Measurements from ENCODE around the gene ALDH4A1. TPM values are rescaled to one million over a fixed set of nuclear protein-coding genes. Genes with fewer than 3 reads are reported as not detected.
"Not testable (repeated sequence)": the region's sequence is repeated elsewhere in the genome, so short reads cannot be mapped to it uniquely, and the experiment has no call there.

The ALDH4A1 gene
- total and polyA plus RNA-seq, 9 donors: 5.7 to 17.0 (median 13.1) TPM

- Histone ChIP-seq H3K4me1 (ENCODE audit: control insufficient read depth, insufficient read depth, low read length) (peaks cover 11% of the 10 kb centered on the region), H3K36me3 (ENCODE audit: control insufficient read depth, insufficient read depth, low read length) (peaks cover 14% of the 10 kb centered on the region)
- H3K27me3 ChIP-seq (ENCODE audit: control insufficient read depth, insufficient read depth, low read length); H3K27ac ChIP-seq (ENCODE audit: low read length); H3K4me3 ChIP-seq (ENCODE audit: low read length); DNase-seq; H3K9me3 ChIP-seq (replicated peaks; ENCODE audit: control insufficient read depth, low read depth, low read length): not testable (repeated sequence)
- WGBS (ENCODE audit: insufficient coverage): no CpG with 5 or more reads among the region's 3 CpGs
Observed at GRCh38 chr1:18870595-18870865, 31.8 kb downstream of the ALDH4A1 start.

GRCh38 chr1:18869847-18870594 lies 32.3 kb downstream of the ALDH4A1 start:
- Histone ChIP-seq H3K9me3 (replicated peaks; ENCODE audit: control insufficient read depth, low read depth, low read length) (no peaks in the 10 kb centered on the region), H3K27me3 (ENCODE audit: control insufficient read depth, insufficient read depth, low read length) (peaks cover 11% of the 10 kb centered on the region), H3K36me3 (ENCODE audit: control insufficient read depth, insufficient read depth, low read length) (peaks cover 14% of the 10 kb centered on the region), H3K27ac (ENCODE audit: low read length) (no peak overlapping the region), H3K4me1 (ENCODE audit: control insufficient read depth, insufficient read depth, low read length) (peaks cover 8% of the 10 kb centered on the region), H3K4me3 (ENCODE audit: low read length) (no peak overlapping the region)
- no peak for DNase-seq
- 57% methylated on average over 7 of the region's 9 CpGs for WGBS (ENCODE audit: insufficient coverage)

GRCh38 chr1:18868801-18869424 lies 33.4 kb downstream of the ALDH4A1 start:
- 69% methylated on average over 8 of the region's 12 CpGs for WGBS (ENCODE audit: insufficient coverage)
- Histone ChIP-seq H3K27me3 (ENCODE audit: control insufficient read depth, insufficient read depth, low read length) (peaks cover 14% of the 10 kb centered on the region), H3K4me3 (ENCODE audit: low read length) (no peak overlapping the region), H3K36me3 (ENCODE audit: control insufficient read depth, insufficient read depth, low read length) (peaks cover 10% of the 10 kb centered on the region), H3K4me1 (ENCODE audit: control insufficient read depth, insufficient read depth, low read length) (peaks cover 5% of the 10 kb centered on the region), H3K27ac (ENCODE audit: low read length) (no peak overlapping the region), H3K9me3 (replicated peaks; ENCODE audit: control insufficient read depth, low read depth, low read length) (no peaks in the 10 kb centered on the region)
- DNase-seq: no peak

GRCh38 chr1:18868354-18868753 lies 34.0 kb downstream of the ALDH4A1 start:
- peaks cover 5% of the 10 kb centered on the region for H3K4me1 ChIP-seq (ENCODE audit: control insufficient read depth, insufficient read depth, low read length)
- DNase-seq: no peak
- H3K9me3 ChIP-seq (replicated peaks; ENCODE audit: control insufficient read depth, low read depth, low read length): no peaks in the 10 kb centered on the region
- 60% methylated on average over 1 of the region's 5 CpGs for WGBS (ENCODE audit: insufficient coverage)
- no peak overlapping the region for H3K4me3 ChIP-seq (ENCODE audit: low read length)
- peaks cover 15% of the 10 kb centered on the region for H3K27me3 ChIP-seq (ENCODE audit: control insufficient read depth, insufficient read depth, low read length)
- peaks cover 5% of the 10 kb centered on the region for H3K36me3 ChIP-seq (ENCODE audit: control insufficient read depth, insufficient read depth, low read length)
- H3K27ac ChIP-seq (ENCODE audit: low read length): no peak overlapping the region

- peaks cover 15% of the 10 kb centered on the region for H3K27me3 ChIP-seq (ENCODE audit: control insufficient read depth, insufficient read depth, low read length)
- H3K4me3 ChIP-seq (ENCODE audit: low read length): no peak overlapping the region
- WGBS (ENCODE audit: insufficient coverage): 56% methylated on average over 3 of the region's 3 CpGs
- no peaks in the 10 kb centered on the region for H3K9me3 ChIP-seq (replicated peaks; ENCODE audit: control insufficient read depth, low read depth, low read length)
- no peak overlapping the region for H3K27ac ChIP-seq (ENCODE audit: low read length)
- no peak for DNase-seq
- H3K4me1 ChIP-seq (ENCODE audit: control insufficient read depth, insufficient read depth, low read length): no peaks in the 10 kb centered on the region
- H3K36me3 ChIP-seq (ENCODE audit: control insufficient read depth, insufficient read depth, low read length): no peaks in the 10 kb centered on the region
Observed at GRCh38 chr1:18866846-18867245, 35.5 kb downstream of the ALDH4A1 start.

- Histone ChIP-seq H3K9me3 (replicated peaks; ENCODE audit: control insufficient read depth, low read depth, low read length) (no peaks in the 10 kb centered on the region), H3K27ac (ENCODE audit: low read length) (no peak overlapping the region), H3K36me3 (ENCODE audit: control insufficient read depth, insufficient read depth, low read length) (no peaks in the 10 kb centered on the region), H3K27me3 (ENCODE audit: control insufficient read depth, insufficient read depth, low read length) (peaks cover 15% of the 10 kb centered on the region), H3K4me1 (ENCODE audit: control insufficient read depth, insufficient read depth, low read length) (no peaks in the 10 kb centered on the region), H3K4me3 (ENCODE audit: low read length) (no peak overlapping the region)
- no peak for DNase-seq
- WGBS (ENCODE audit: insufficient coverage): 59% methylated on average over 5 of the region's 6 CpGs
Observed at GRCh38 chr1:18866314-18866713, 36.0 kb downstream of the ALDH4A1 start.

- Histone ChIP-seq H3K4me1 (ENCODE audit: control insufficient read depth, insufficient read depth, low read length) (no peaks in the 10 kb centered on the region), H3K4me3 (ENCODE audit: low read length) (no peak overlapping the region), H3K9me3 (replicated peaks; ENCODE audit: control insufficient read depth, low read depth, low read length) (no peaks in the 10 kb centered on the region), H3K27ac (ENCODE audit: low read length) (no peak overlapping the region), H3K27me3 (ENCODE audit: control insufficient read depth, insufficient read depth, low read length) (peaks cover 15% of the 10 kb centered on the region), H3K36me3 (ENCODE audit: control insufficient read depth, insufficient read depth, low read length) (no peaks in the 10 kb centered on the region)
- no peak for DNase-seq
- WGBS (ENCODE audit: insufficient coverage): 88% methylated on average over 3 of the region's 9 CpGs
Observed at GRCh38 chr1:18865176-18865575, 37.2 kb downstream of the ALDH4A1 start.

GRCh38 chr1:18861590-18861989 lies 40.8 kb downstream of the ALDH4A1 start:
- no peak overlapping the region for H3K4me3 ChIP-seq (ENCODE audit: low read length)
- no peaks in the 10 kb centered on the region for H3K9me3 ChIP-seq (replicated peaks; ENCODE audit: control insufficient read depth, low read depth, low read length)
- no peak for DNase-seq
- 50% methylated on average over 3 of the region's 8 CpGs for WGBS (ENCODE audit: insufficient coverage)
- no peaks in the 10 kb centered on the region for H3K36me3 ChIP-seq (ENCODE audit: control insufficient read depth, insufficient read depth, low read length)
- peaks cover 11% of the 10 kb centered on the region for H3K27me3 ChIP-seq (ENCODE audit: control insufficient read depth, insufficient read depth, low read length)
- H3K4me1 ChIP-seq (ENCODE audit: control insufficient read depth, insufficient read depth, low read length): no peaks in the 10 kb centered on the region
- no peak overlapping the region for H3K27ac ChIP-seq (ENCODE audit: low read length)

GRCh38 chr1:18861082-18861481 lies 41.3 kb downstream of the ALDH4A1 start:
- Histone ChIP-seq H3K27ac (ENCODE audit: low read length) (no peak overlapping the region), H3K9me3 (replicated peaks; ENCODE audit: control insufficient read depth, low read depth, low read length) (no peaks in the 10 kb centered on the region), H3K36me3 (ENCODE audit: control insufficient read depth, insufficient read depth, low read length) (no peaks in the 10 kb centered on the region), H3K4me1 (ENCODE audit: control insufficient read depth, insufficient read depth, low read length) (no peaks in the 10 kb centered on the region), H3K27me3 (ENCODE audit: control insufficient read depth, insufficient read depth, low read length) (peaks cover 11% of the 10 kb centered on the region), H3K4me3 (ENCODE audit: low read length) (no peak overlapping the region)
- no peak for DNase-seq
- WGBS (ENCODE audit: insufficient coverage): 76% methylated on average over 8 of the region's 9 CpGs

GRCh38 chr1:18859560-18859959 lies 42.8 kb downstream of the ALDH4A1 start, which contains the start of gene TAS1R2:
TSS of gene TAS1R2 (minus strand) at chr1:18859660. CDS start at chr1:18859660, 0 bp downstream.
- Histone ChIP-seq H3K4me3 (ENCODE audit: low read length) (no peak within 1 kb of the TSS), H3K9me3 (replicated peaks; ENCODE audit: control insufficient read depth, low read depth, low read length) (no peaks in the 10 kb centered on the region), H3K36me3 (ENCODE audit: control insufficient read depth, insufficient read depth, low read length) (no peaks in the 10 kb centered on the region), H3K27ac (ENCODE audit: low read length) (no peak within 1 kb of the TSS), H3K4me1 (ENCODE audit: control insufficient read depth, insufficient read depth, low read length) (no peaks in the 10 kb centered on the region), H3K27me3 (ENCODE audit: control insufficient read depth, insufficient read depth, low read length) (peaks cover 8% of the 10 kb centered on the region)
- DNase-seq: no peak
- WGBS (ENCODE audit: insufficient coverage): 48% methylated on average over 3 of the region's 4 CpGs
